Measurements from ENCODE around the gene BBC3. TPM values are rescaled to one million over a fixed set of nuclear protein-coding genes. Genes with fewer than 3 reads are reported as not detected.
"Not testable (repeated sequence)": the region's sequence is repeated elsewhere in the genome, so short reads cannot be mapped to it uniquely, and the experiment has no call there.

The BBC3 gene
- total RNA-seq, 1 experiment from 2014 or later = 9.8 TPM

DNA sequence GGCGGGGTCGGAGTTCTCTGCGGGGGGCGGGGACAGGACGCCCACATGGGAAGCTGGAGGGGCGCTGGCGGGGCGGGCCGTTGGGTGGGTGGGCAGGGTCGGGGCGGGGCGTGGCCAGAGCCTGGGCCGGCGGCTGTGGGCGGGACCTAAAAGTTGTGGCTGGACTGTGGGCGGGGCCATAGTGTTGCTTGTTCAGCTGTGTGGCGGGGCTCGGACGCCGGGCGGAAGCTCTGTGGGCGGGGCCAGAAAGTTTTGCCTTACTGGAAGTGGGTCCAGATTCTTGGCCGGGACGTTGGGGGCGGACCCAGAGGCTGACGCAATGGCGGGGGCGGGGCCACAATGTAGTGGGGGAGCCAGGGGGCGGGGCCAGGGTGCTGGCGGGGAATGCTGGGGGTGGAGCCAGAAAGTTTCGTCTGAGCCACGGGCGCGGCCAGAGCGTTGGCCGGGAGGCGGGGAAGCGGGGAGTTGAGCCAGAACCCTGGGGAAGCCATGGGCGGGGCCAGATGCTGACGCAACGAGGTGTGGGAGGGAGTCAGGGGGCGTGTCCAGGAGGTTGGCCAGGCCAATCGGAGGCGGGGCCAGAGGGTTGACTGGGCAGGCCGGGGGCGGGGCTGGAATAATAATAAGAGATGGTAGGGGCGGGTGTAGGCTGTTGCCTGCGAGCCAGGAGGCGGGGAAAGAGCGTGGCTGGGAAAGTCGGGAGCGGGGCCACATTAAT, 25.9 kb upstream of the BBC3 start:
- Mint-ChIP-seq H3K4me3 (ENCODE audit: low read depth, unreplicated experiment) (peak overlapping the region; percentile 85), H3K27ac (ENCODE audit: unreplicated experiment) (peak overlapping the region; percentile 100), H3K4me1 (ENCODE audit: low read depth, unreplicated experiment) (peaks cover 37% of the 10 kb centered on the region), H3K9me3 (ENCODE audit: low read depth, unreplicated experiment) (no peaks in the 10 kb centered on the region), H3K27me3 (ENCODE audit: unreplicated experiment) (no peaks in the 10 kb centered on the region), H3K36me3 (ENCODE audit: insufficient read depth, unreplicated experiment) (peaks cover 59% of the 10 kb centered on the region)
- TF ChIP-seq CTCF (IDR thresholded peaks at IDR 0.05; ENCODE audit: unreplicated experiment) = no peak
- intact Hi-C loops (cut with micrococcal nuclease; ENCODE audit: unreplicated experiment) = no loop called here
- CTCF ChIA-PET = interaction anchor here (0.5 to 2.1 kb wide), 13 partner anchors 10 to 209 kb away, joined by 3 to 28 read pairs (median 5); partner anchors contain the start of genes DHX34 and INAFM1
- BruUV-seq (replicated peaks) = no TSS peak
- DNase-seq = peak; percentile 100

DNA sequence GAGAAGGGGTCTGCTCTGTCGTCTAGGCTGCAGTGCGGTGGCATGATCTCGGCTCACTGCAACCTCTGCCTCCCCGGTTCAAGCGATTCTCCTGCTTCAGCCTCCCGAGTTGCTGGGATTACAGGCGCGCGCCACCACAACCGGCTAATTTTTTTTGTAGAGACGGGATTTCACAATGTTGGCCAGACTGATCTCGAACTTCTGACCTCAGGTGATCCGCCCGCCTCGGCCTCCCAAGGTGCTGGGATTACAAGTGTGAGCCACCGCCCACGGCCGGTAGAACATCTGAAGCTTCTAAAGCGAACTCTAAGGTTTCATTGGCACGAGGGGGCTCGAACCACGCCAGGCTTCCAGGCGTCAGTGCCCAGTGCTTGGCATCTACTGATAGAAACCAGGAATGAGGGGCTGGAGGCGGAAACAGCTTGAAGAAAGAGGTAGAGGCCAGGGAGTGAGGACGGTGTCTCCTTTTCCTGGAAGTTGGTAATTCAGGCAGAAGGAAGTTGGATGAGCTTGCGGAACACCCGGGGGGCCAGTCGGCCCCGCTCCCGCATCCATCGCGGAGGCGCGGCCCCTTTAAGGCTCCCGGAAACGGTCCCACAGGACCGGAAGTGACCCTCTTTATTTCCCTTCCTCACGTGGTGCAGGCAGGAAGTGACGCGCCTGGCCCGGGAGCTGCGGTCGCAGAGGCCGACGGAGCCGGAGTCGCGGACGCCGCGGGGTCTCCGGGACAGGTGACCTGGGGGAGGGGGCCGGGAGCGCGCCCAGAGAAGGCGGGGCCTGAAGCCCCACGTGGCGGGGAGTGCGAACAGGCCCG, 25.1 kb upstream of the BBC3 start, which contains the start of gene CCDC9:
Gene CCDC9, plus strand, starts transcription at position 647 of the 814 bp plus-strand sequence. CDS start 1,876 bp downstream, outside the sequence.
- H3K36me3 Mint-ChIP-seq (ENCODE audit: insufficient read depth, unreplicated experiment) = peaks cover 56% of the 10 kb centered on the region
- no peaks in the 10 kb centered on the region for H3K27me3 Mint-ChIP-seq (ENCODE audit: unreplicated experiment)
- H3K4me1 Mint-ChIP-seq (ENCODE audit: low read depth, unreplicated experiment) = peaks cover 40% of the 10 kb centered on the region
- intact Hi-C loops (cut with micrococcal nuclease; ENCODE audit: unreplicated experiment) = no loop called here
- CTCF ChIA-PET = interaction anchor here (0.6 to 2.1 kb wide), 13 partner anchors 9 to 281 kb away, joined by 3 to 28 read pairs (median 5); partner anchors contain the start of genes DHX34 and INAFM1
- H3K9me3 Mint-ChIP-seq (ENCODE audit: low read depth, unreplicated experiment) = no peaks in the 10 kb centered on the region
- TF ChIP-seq CTCF (IDR thresholded peaks at IDR 0.05; ENCODE audit: unreplicated experiment) = no peak
- peak; percentile 99 for DNase-seq
- TSS peak; percentile 97 for BruUV-seq (replicated peaks)
- H3K27ac Mint-ChIP-seq (ENCODE audit: unreplicated experiment) = peak within 1 kb of the TSS; percentile 100
- H3K4me3 Mint-ChIP-seq (ENCODE audit: low read depth, unreplicated experiment) = peak within 1 kb of the TSS; percentile 85

GRCh38 chr19:47253970-47254369, 23.0 kb upstream of the BBC3 start:
- Mint-ChIP-seq H3K27ac (ENCODE audit: unreplicated experiment) (no peak overlapping the region), H3K27me3 (ENCODE audit: unreplicated experiment) (no peaks in the 10 kb centered on the region), H3K4me1 (ENCODE audit: low read depth, unreplicated experiment) (peaks cover 40% of the 10 kb centered on the region), H3K9me3 (ENCODE audit: low read depth, unreplicated experiment) (no peaks in the 10 kb centered on the region), H3K4me3 (ENCODE audit: low read depth, unreplicated experiment) (no peak overlapping the region), H3K36me3 (ENCODE audit: insufficient read depth, unreplicated experiment) (peaks cover 40% of the 10 kb centered on the region)
- no TSS peak for BruUV-seq (replicated peaks)
- DNase-seq = no peak
- intact Hi-C loops (cut with micrococcal nuclease; ENCODE audit: unreplicated experiment) = no loop called here
- CTCF ChIA-PET = interaction anchor here (0.6 to 1.4 kb wide), 4 partner anchors 10 to 230 kb away, joined by 3 to 5 read pairs (median 3); partner anchors contain the start of gene KPTN
- no peak for TF ChIP-seq CTCF (IDR thresholded peaks at IDR 0.05; ENCODE audit: unreplicated experiment)

- Mint-ChIP-seq H3K4me3 (ENCODE audit: low read depth, unreplicated experiment) (no peak overlapping the region), H3K9me3 (ENCODE audit: low read depth, unreplicated experiment) (no peaks in the 10 kb centered on the region), H3K4me1 (ENCODE audit: low read depth, unreplicated experiment) (peaks cover 35% of the 10 kb centered on the region), H3K27me3 (ENCODE audit: unreplicated experiment) (no peaks in the 10 kb centered on the region), H3K36me3 (ENCODE audit: insufficient read depth, unreplicated experiment) (peaks cover 40% of the 10 kb centered on the region), H3K27ac (ENCODE audit: unreplicated experiment) (no peak overlapping the region)
- no TSS peak for BruUV-seq (replicated peaks)
- intact Hi-C loops (cut with micrococcal nuclease; ENCODE audit: unreplicated experiment) = no loop called here
- CTCF ChIA-PET = interaction anchor here (0.6 to 1.4 kb wide), 4 partner anchors 9 to 230 kb away, joined by 3 to 5 read pairs (median 3); partner anchors contain the start of gene KPTN
- peak; percentile 60 for DNase-seq
- no peak for TF ChIP-seq CTCF (IDR thresholded peaks at IDR 0.05; ENCODE audit: unreplicated experiment)
Measured at GRCh38 chr19:47253467-47253881, 22.5 kb upstream of the BBC3 start.

DNA sequence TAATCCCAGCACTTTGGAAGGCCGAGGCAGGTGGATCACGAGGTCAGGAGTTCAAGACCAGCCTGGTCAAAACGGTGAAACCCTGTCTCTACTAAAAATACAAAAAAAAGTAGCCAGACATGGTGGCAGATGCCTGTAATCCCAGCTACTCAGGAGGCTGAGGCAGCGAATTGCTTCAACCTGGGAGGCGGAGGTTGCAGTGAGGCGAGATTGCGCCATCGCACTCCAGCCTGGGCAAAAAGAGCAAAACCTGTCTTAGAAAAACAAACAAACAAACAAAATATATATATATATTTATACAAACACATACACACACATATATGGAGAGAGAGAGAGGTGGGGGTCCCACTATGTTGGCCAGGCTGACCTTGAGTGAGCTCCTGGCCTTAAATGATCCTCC, 22.0 kb upstream of the BBC3 start:
- H3K27ac Mint-ChIP-seq (ENCODE audit: unreplicated experiment); H3K9me3 Mint-ChIP-seq (ENCODE audit: low read depth, unreplicated experiment); DNase-seq; BruUV-seq (replicated peaks); H3K27me3 Mint-ChIP-seq (ENCODE audit: unreplicated experiment); H3K4me3 Mint-ChIP-seq (ENCODE audit: low read depth, unreplicated experiment); intact Hi-C loops (cut with micrococcal nuclease; ENCODE audit: unreplicated experiment): not testable (repeated sequence)
- peaks cover 31% of the 10 kb centered on the region for H3K4me1 Mint-ChIP-seq (ENCODE audit: low read depth, unreplicated experiment)
- CTCF ChIA-PET = interaction anchor here (0.9 to 1.4 kb wide), 2 partner anchors 9 to 43 kb away, joined by 3 to 5 read pairs; no protein-coding TSS in a partner anchor
- peaks cover 40% of the 10 kb centered on the region for H3K36me3 Mint-ChIP-seq (ENCODE audit: insufficient read depth, unreplicated experiment)
